IMR-90 (cell line): Measurements from ENCODE around the gene LRRC40. TPM values are rescaled to one million over a fixed set of nuclear protein-coding genes. Genes with fewer than 3 reads are reported as not detected.

Source experiments
- ATAC-seq: fragments of 200-7000 bp; cut with Tn5 transposase; 2 replicates; pipeline ENCODE4 v1.9.1; 2020; ENCODE audit warnings: low read depth, mild to moderate bottlenecking, moderate library complexity
- BruUV-seq: library from RNA; stranded (reverse); fragments of 400-500 nt; replicated peaks from 2 replicates; lab custom pipeline; 2021; lab: Mats Ljungman, UMichigan
- CTCF ChIA-PET: fragments of 300-600 bp; formaldehyde crosslinking; extraction: SDS; loops from one replicate; lab custom pipeline; 2021; ENCODE audit warnings: antibody characterized with exemption; lab: Yijun Ruan, JAX
- POLR2A ChIA-PET: fragments of 300-600 bp; sonication (Branson Sonifier 250); formaldehyde crosslinking; loops from one replicate; lab custom pipeline; 2022; ENCODE audit warnings: antibody characterized with exemption; ENCODE audit not compliant: unreplicated experiment; lab: Charles Lee
- DNase-seq: peaks from one replicate; pipeline ENCODE4 v3.0.0; 2013
- H2AFZ ChIP-seq: replicated peaks from 2 replicates; pipeline ENCODE3; 2013; ENCODE audit warnings: low read length, mild to moderate bottlenecking; ENCODE audit not compliant: poor library complexity
- H2AK5ac ChIP-seq: 2 replicates; pipeline ENCODE4 v1.6.1; 2013; ENCODE audit warnings: low read depth, low read length, inconsistent platforms
- H2AK9ac ChIP-seq: replicated peaks from 2 replicates; pipeline ENCODE3; 2013; ENCODE audit warnings: mild to moderate bottlenecking, low read depth, low read length, moderate library complexity; ENCODE audit not compliant: poor library complexity
- H2BK120ac ChIP-seq: 2 replicates; pipeline ENCODE4 v1.6.1; 2013; ENCODE audit warnings: low read depth, low read length, inconsistent platforms
- H2BK15ac ChIP-seq: 3 replicates; pipeline ENCODE4 v1.6.1; 2013; ENCODE audit warnings: low read depth, low read length, inconsistent platforms
- H2BK20ac ChIP-seq: 2 replicates; pipeline ENCODE4 v1.6.1; 2013; ENCODE audit warnings: low read depth, mild to moderate bottlenecking, inconsistent platforms, low read length, moderate library complexity
- H2BK5ac ChIP-seq: 2 replicates; pipeline ENCODE4 v1.6.1; 2013; ENCODE audit warnings: mild to moderate bottlenecking, low read depth, low read length, inconsistent platforms; ENCODE audit not compliant: poor library complexity, severe bottlenecking
- H3K14ac ChIP-seq: replicated peaks from 2 replicates; pipeline ENCODE4 v1.6.1; 2013; ENCODE audit warnings: low read depth, low read length, inconsistent platforms
- H3K18ac ChIP-seq: 2 replicates; pipeline ENCODE4 v1.6.1; 2013; ENCODE audit warnings: low read depth, low read length, control low read depth
- H3K23ac ChIP-seq: 2 replicates; pipeline ENCODE4 v1.6.1; 2013; ENCODE audit warnings: low read depth, low read length, inconsistent platforms
- H3K27ac ChIP-seq: 2 replicates; pipeline ENCODE4 v1.5.1; 2013; ENCODE audit warnings: mild to moderate bottlenecking, control low read depth, low read length; ENCODE audit not compliant: insufficient read depth
- H3K27me3 ChIP-seq: 2 replicates; pipeline ENCODE4 v1.6.1; 2013; ENCODE audit warnings: low read length; ENCODE audit not compliant: control insufficient read depth, insufficient read depth
- H3K36me3 ChIP-seq: 2 replicates; pipeline ENCODE4 v1.6.1; 2013; ENCODE audit warnings: low read length, mixed read lengths; ENCODE audit not compliant: control insufficient read depth, insufficient read depth
- H3K4ac ChIP-seq: 2 replicates; pipeline ENCODE4 v1.6.1; 2013; ENCODE audit warnings: low read depth, low read length, inconsistent platforms
- H3K4me1 ChIP-seq: 2 replicates; pipeline ENCODE4 v1.6.1; 2013; ENCODE audit warnings: low read length, mixed read lengths; ENCODE audit not compliant: control insufficient read depth, insufficient read depth
- H3K4me2 ChIP-seq: 2 replicates; pipeline ENCODE4 v1.6.1; 2013; ENCODE audit warnings: low read depth, mild to moderate bottlenecking, control low read depth, low read length, moderate library complexity
- H3K4me3 ChIP-seq: 2 replicates; pipeline ENCODE4 v1.5.1; 2013; ENCODE audit warnings: low read depth, mild to moderate bottlenecking, control low read depth, low read length, moderate library complexity; ENCODE audit not compliant: insufficient read depth
- H3K56ac ChIP-seq: 2 replicates; pipeline ENCODE4 v1.6.1; 2013; ENCODE audit warnings: low read length, inconsistent platforms; ENCODE audit not compliant: insufficient read depth; ENCODE audit errors: extremely low read depth
- H3K79me1 ChIP-seq, 2 experiments: 2 replicates each; pipeline ENCODE4 v1.6.1; 2013; ENCODE audit warnings: low read length in 2 of 2, inconsistent platforms in 1 of 2, low read depth in 1 of 2
- H3K9ac ChIP-seq: 2 replicates; pipeline ENCODE4 v1.6.1; 2013; ENCODE audit warnings: low read depth, low read length, control low read depth
- H3K9me1 ChIP-seq: 2 replicates; pipeline ENCODE4 v1.6.1; 2013; ENCODE audit warnings: low read length, inconsistent platforms; ENCODE audit not compliant: insufficient read depth
- H3K9me3 ChIP-seq: 2 replicates; pipeline ENCODE4 v1.6.1; 2013; ENCODE audit warnings: low read length; ENCODE audit not compliant: control insufficient read depth, insufficient read depth
- H4K20me1 ChIP-seq: 2 replicates; pipeline ENCODE4 v1.6.1; 2013; ENCODE audit warnings: low read length, inconsistent platforms; ENCODE audit not compliant: insufficient read depth
- H4K5ac ChIP-seq: 2 replicates; pipeline ENCODE4 v1.6.1; 2013; ENCODE audit warnings: mild to moderate bottlenecking, low read depth, low read length, control low read depth
- H4K8ac ChIP-seq, 2 experiments: 2 replicates each; pipeline ENCODE4 v1.6.1; 2013; ENCODE audit warnings: low read depth in 2 of 2, low read length in 2 of 2, control low read depth in 1 of 2, inconsistent platforms in 1 of 2
- H4K91ac ChIP-seq: 2 replicates; pipeline ENCODE4 v1.6.1; 2013; ENCODE audit warnings: low read depth, low read length, inconsistent platforms; ENCODE audit not compliant: insufficient read depth
- CHD1 ChIP-seq: IDR thresholded peaks from 2 replicates; pipeline ENCODE4 v1.6.1; 2012; ENCODE audit warnings: low read depth, low read length, improper control_type of control experiment
- FOS ChIP-seq: fragments of 150-350 bp; IDR thresholded peaks from 2 replicates; pipeline ENCODE4 v1.6.1; 2016; ENCODE audit warnings: low read depth, low read length
- MXI1 ChIP-seq: IDR thresholded peaks from 2 replicates; pipeline ENCODE4 v1.6.1; 2012; ENCODE audit warnings: low read depth, mild to moderate bottlenecking, low read length, moderate library complexity, borderline replicate concordance
- SMC3 ChIP-seq: fragments of 150-350 bp; IDR thresholded peaks from 2 replicates; pipeline ENCODE4 v1.6.1; 2016; ENCODE audit warnings: low read depth, mild to moderate bottlenecking, antibody characterized with exemption, low read length, moderate library complexity
- WGBS, 2 experiments: methylation state at CpG; one replicate each; pipeline versions ENCODE4 v1.1.5 to v1.1.7; 2013; ENCODE audit warnings: missing lambda C conversion rate in 2 of 2; ENCODE audit not compliant: insufficient read length in 1 of 2; ENCODE audit errors: extremely low coverage in 2 of 2; 5-methylcytosine and 5-hydroxymethylcytosine counted together
- dilution Hi-C: fragments of 300-500 bp; cut with HindIII; formaldehyde crosslinking; loops from one replicate; pipeline ENCODE4 v1.14.3; 2018; ENCODE audit warnings: low sequenced_read_pairs; ENCODE audit not compliant: unreplicated experiment
- in situ Hi-C: fragments of 300-500 bp; cut with MboI; formaldehyde crosslinking; loops from 3 replicates; pipeline ENCODE4 v1.14.3; 2019; ENCODE audit warnings: low sequenced_read_pairs, inconsistent platforms, mixed read lengths
- intact Hi-C: fragments of 100-400 bp; cut with micrococcal nuclease; formaldehyde crosslinking; loops from 2 replicates; pipeline ENCODE4 v1.10.0; 2022
- polyA plus RNA-seq, 3 experiments: library from polyadenylated mRNA; depleted of rRNA; stranded (reverse); fragments of >200 nt; gene quantifications; 2 replicates each; pipeline ENCODE4 v1.2.3, GENCODE V29; 2012; ENCODE audit warnings: low replicate concordance in 1 of 3
- total RNA-seq: library from RNA; depleted of rRNA; stranded (reverse); fragments of >200 nt; gene quantifications from 2 replicates; pipeline ENCODE4 v1.2.3, GENCODE V29; 2012

Gene LRRC40
- total and polyA plus RNA-seq, 2 of the 4 experiments (the other 2 are of a cell fraction) = 11.1 to 17.4 TPM

- Histone ChIP-seq H3K9ac (no peak overlapping the region), H3K18ac (no peak overlapping the region), H4K8ac (no peak overlapping the region), H3K14ac (no peak overlapping the region), H3K4me3 (no peak overlapping the region), H3K36me3 (no peaks in the 10 kb centered on the region; the same call in 1 of the 2 replicates), H3K27me3 (no peaks in the 10 kb centered on the region), H4K5ac (no peak overlapping the region), H2AK5ac (no peak overlapping the region), H3K4me2 (no peak overlapping the region), H3K4ac (no peak overlapping the region), H3K79me1 (peaks cover 15 to 30% of the 10 kb centered on the region in 2 experiments; a peak in 3 of 4 replicates), H3K9me3 (no peaks in the 10 kb centered on the region), H2AK9ac (no peak overlapping the region), H2AFZ (no peak overlapping the region), H2BK5ac (no peak overlapping the region), H4K20me1 (no peaks in the 10 kb centered on the region), H3K9me1 (no peaks in the 10 kb centered on the region; the same call in 1 of the 2 replicates), H2BK15ac (no peak overlapping the region), H3K23ac (no peak overlapping the region), H2BK120ac (no peak overlapping the region), H3K27ac (no peak overlapping the region), H4K91ac (no peak overlapping the region), H3K4me1 (no peaks in the 10 kb centered on the region), H3K56ac (no peak overlapping the region), H2BK20ac (no peak overlapping the region)
- intact Hi-C loops = no loop called here
- dilution Hi-C loops = no loop called here
- CTCF ChIA-PET = interaction anchor here (0.7 kb wide), 1 partner anchor 65 kb away, joined by 5 read pairs; no protein-coding TSS in a partner anchor
- POLR2A ChIA-PET = no interaction called here
- TF ChIP-seq CHD1 (no peak), SMC3 (no peak), FOS (no peak), MXI1 (no peak)
- BruUV-seq = no TSS peak
- in situ Hi-C loops = no loop called here
- WGBS, 2 experiments = no CpG with 5 or more reads among the region's 3 CpGs
- ATAC-seq = no peak
- no peak for DNase-seq
These were observed 9.0 kb downstream of the LRRC40 start for GRCh38 chr1:70196333-70196732.
